Loucy (cell line): ENCODE results near the gene FTCD.
A peak's percentile ranks its signal among the peaks of the same experiment; 100 is the strongest.

ENCODE experiments used
- H2AFZ ChIP-seq: fragments of 200-600 bp; sonication (generic); 2 replicates; pipeline ENCODE4 v1.6.0; 2016; ENCODE audit warnings: antibody characterized with exemption, mild to moderate bottlenecking, low read length, moderate library complexity
- H3F3A ChIP-seq: fragments of 200-600 bp; 2 replicates; pipeline ENCODE4 v1.6.0; 2016; ENCODE audit warnings: antibody characterized with exemption, low read depth, mild to moderate bottlenecking
- H3K27me3 ChIP-seq: fragments of 200-600 bp; sonication (generic); 2 replicates; pipeline ENCODE4 v1.6.1; 2014; ENCODE audit warnings: low read length, mild to moderate bottlenecking; ENCODE audit not compliant: insufficient read depth, poor library complexity, severe bottlenecking
- H3K36me3 ChIP-seq: fragments of 200-600 bp; sonication (generic); 2 replicates; pipeline ENCODE4 v1.6.1; 2016; ENCODE audit warnings: low read length; ENCODE audit not compliant: insufficient read depth
- H3K4me1 ChIP-seq: fragments of 200-600 bp; sonication (generic); 2 replicates; pipeline ENCODE4 v1.5.1; 2014; ENCODE audit warnings: low read length, mild to moderate bottlenecking; ENCODE audit not compliant: insufficient read depth, poor library complexity, severe bottlenecking
- H3K4me2 ChIP-seq: fragments of 200-600 bp; sonication (generic); 2 replicates; pipeline ENCODE4 v1.6.0; 2014; ENCODE audit warnings: antibody characterized with exemption, low read length, low read depth, mild to moderate bottlenecking; ENCODE audit not compliant: poor library complexity, severe bottlenecking
- H3K4me3 ChIP-seq: fragments of 200-600 bp; sonication (generic); 2 replicates; pipeline ENCODE4 v1.5.1; 2014; ENCODE audit warnings: low read length, mild to moderate bottlenecking, mixed read lengths; ENCODE audit not compliant: poor library complexity, severe bottlenecking
- H3K79me2 ChIP-seq: fragments of 200-600 bp; sonication (generic); 2 replicates; pipeline ENCODE4 v1.6.1; 2014; ENCODE audit warnings: low read length; ENCODE audit not compliant: insufficient read depth
- H3K9ac ChIP-seq: fragments of 200-600 bp; sonication (generic); 2 replicates; pipeline ENCODE4 v1.6.0; 2014; ENCODE audit warnings: mild to moderate bottlenecking, low read depth, low read length, moderate library complexity; ENCODE audit not compliant: poor library complexity, severe bottlenecking
- H3K9me2 ChIP-seq: fragments of 200-600 bp; sonication (generic); replicated peaks from 2 replicates; pipeline ENCODE4 v1.6.1; 2016; ENCODE audit warnings: low read depth, low read length, mixed read lengths
- H3K9me3 ChIP-seq: fragments of 200-600 bp; sonication (generic); 2 replicates; pipeline ENCODE4 v1.6.1; 2014; ENCODE audit warnings: mild to moderate bottlenecking, antibody characterized with exemption, low read length, low read depth; ENCODE audit not compliant: insufficient read depth
- H4K20me1 ChIP-seq: fragments of 200-600 bp; sonication (generic); 2 replicates; pipeline ENCODE4 v1.6.0; 2014; ENCODE audit warnings: antibody characterized with exemption, low read length, mild to moderate bottlenecking; ENCODE audit not compliant: insufficient read depth, poor library complexity, severe bottlenecking
- EZH2phosphoT487 ChIP-seq: fragments of 200-600 bp; IDR thresholded peaks from 2 replicates; pipeline ENCODE4 v1.6.1; 2018; ENCODE audit warnings: antibody characterized with exemption, mild to moderate bottlenecking, moderate library complexity, borderline replicate concordance
- TF ChIP-seq, protein P1 (sequence below): fragments of 200-600 bp; sonication (generic); conservative IDR thresholded peaks from 2 replicates; pipeline ENCODE4 v1.5.1; 2014; ENCODE audit warnings: mild to moderate bottlenecking, antibody characterized with exemption, low read length

Gene FTCD

DNA sequence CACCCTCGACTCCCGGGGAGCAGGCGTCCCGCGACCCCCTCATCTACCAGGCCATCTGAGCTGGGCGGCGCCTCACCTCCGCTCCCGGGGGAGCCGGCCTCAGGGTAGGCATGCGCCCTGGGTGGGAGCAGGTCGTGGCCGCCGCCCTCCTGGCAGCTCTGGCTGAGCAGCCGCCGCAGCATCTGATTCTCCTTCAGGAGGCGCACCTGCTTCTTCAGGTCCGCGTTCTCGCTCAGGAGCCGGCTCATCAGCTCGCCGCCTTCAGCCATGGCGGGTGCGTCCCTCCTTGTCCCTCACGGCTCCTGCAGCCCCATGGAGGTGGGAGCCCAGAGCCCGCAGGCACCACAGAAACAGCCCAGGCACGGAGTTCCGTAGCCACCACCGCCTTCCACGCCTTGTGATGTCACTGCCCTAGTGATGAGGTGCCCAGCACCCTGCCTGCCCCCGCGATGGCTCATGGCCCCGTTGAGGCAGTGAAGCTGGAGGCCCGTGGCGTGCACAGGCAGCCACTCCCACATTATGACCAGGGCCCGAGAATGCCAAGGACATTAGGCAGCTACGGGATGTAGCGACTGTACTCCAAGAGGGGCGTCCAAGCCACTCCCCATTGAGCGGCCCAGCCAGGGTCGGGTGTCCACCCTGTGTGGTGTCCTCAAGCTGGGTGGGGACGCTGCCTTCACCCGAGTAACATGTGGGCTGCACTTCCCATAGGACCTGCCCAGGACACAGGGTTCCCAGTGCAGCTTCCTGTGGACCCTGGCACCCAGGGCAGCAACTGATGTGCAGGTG is 27.4 kb upstream of the FTCD start:
- H3K27me3 ChIP-seq: no peaks in the 10 kb centered on the region
- H3K4me2 ChIP-seq: peak overlapping the region; percentile 66
- H4K20me1 ChIP-seq: no peaks in the 10 kb centered on the region
- H3K36me3 ChIP-seq: no peaks in the 10 kb centered on the region
- no peaks in the 10 kb centered on the region for H3K79me2 ChIP-seq
- no peak overlapping the region for H2AFZ ChIP-seq
- peak overlapping the region; percentile 10 for H3K9ac ChIP-seq
- H3F3A ChIP-seq: no peaks in the 10 kb centered on the region
- H3K4me1 ChIP-seq: peaks cover 22% of the 10 kb centered on the region
- H3K9me3 ChIP-seq: no peaks in the 10 kb centered on the region
- TF ChIP-seq, protein P1, sequence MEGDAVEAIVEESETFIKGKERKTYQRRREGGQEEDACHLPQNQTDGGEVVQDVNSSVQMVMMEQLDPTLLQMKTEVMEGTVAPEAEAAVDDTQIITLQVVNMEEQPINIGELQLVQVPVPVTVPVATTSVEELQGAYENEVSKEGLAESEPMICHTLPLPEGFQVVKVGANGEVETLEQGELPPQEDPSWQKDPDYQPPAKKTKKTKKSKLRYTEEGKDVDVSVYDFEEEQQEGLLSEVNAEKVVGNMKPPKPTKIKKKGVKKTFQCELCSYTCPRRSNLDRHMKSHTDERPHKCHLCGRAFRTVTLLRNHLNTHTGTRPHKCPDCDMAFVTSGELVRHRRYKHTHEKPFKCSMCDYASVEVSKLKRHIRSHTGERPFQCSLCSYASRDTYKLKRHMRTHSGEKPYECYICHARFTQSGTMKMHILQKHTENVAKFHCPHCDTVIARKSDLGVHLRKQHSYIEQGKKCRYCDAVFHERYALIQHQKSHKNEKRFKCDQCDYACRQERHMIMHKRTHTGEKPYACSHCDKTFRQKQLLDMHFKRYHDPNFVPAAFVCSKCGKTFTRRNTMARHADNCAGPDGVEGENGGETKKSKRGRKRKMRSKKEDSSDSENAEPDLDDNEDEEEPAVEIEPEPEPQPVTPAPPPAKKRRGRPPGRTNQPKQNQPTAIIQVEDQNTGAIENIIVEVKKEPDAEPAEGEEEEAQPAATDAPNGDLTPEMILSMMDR: no peak
- no peak for TF ChIP-seq EZH2phosphoT487
- peak overlapping the region; percentile 39 for H3K4me3 ChIP-seq
- H3K9me2 ChIP-seq: no peaks in the 10 kb centered on the region

DNA sequence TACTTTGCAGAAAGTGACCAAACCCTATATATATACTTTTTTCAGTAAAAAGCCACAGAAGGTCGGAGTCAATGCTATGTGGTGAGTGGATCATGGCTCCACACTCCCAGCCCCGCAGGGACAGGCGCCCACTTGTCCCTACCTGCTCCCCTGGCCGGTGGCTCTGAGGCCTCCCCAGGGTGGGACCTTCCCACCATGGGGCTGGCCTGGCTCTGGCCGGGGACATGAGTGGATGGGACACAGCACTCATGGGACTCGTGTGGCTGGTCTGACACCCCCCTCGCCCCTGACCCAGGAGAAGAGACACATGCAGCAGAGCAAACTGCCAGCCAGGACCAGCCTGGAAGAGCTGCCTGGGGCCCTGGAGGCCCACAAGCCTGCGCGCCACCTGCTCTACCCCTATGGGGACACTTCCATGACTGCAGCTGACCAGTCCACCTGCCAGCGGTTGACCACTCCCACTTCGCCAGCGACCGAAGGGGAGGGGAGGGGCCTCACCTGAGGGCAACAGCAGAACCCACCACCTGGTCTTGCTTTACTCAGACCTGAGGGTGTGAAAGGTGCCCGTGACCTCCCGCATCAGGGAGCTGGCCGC is 26.7 kb upstream of the FTCD start:
- H3F3A ChIP-seq: no peaks in the 10 kb centered on the region
- TF ChIP-seq EZH2phosphoT487: no peak
- TF ChIP-seq, protein P1: no peak
- no peak overlapping the region for H3K4me2 ChIP-seq
- H2AFZ ChIP-seq: no peak overlapping the region
- no peaks in the 10 kb centered on the region for H3K27me3 ChIP-seq
- H3K9me3 ChIP-seq: no peaks in the 10 kb centered on the region
- H3K9ac ChIP-seq: no peak overlapping the region
- H3K36me3 ChIP-seq: no peaks in the 10 kb centered on the region
- H3K4me3 ChIP-seq: no peak overlapping the region
- no peaks in the 10 kb centered on the region for H4K20me1 ChIP-seq
- no peaks in the 10 kb centered on the region for H3K9me2 ChIP-seq
- no peaks in the 10 kb centered on the region for H3K79me2 ChIP-seq
- peaks cover 22% of the 10 kb centered on the region for H3K4me1 ChIP-seq

DNA sequence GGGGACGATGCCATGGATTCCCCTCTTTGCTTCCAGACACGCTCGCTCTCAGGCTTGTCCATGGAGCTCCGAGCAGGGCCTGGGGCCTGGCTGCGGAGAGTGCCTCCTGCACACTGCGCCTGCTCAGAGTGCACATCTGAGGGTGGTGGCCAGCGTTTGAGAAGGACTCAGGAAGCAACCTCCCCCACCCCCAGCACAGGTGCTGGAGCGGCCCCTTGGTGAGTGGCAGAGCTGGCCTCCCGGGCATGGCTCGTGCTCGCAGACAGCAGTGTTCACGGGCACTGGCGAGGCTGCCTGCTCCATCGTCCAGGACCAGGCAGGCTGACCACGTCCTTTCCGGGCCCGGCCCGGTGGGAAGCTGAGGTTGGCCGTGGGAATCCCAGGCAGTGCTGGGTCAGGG is 26.1 kb upstream of the FTCD start:
- H3K9me3 ChIP-seq: peaks cover under 1% of the 10 kb centered on the region; the same call in 1 of the 2 replicates
- no peaks in the 10 kb centered on the region for H3K79me2 ChIP-seq
- H3K27me3 ChIP-seq: no peaks in the 10 kb centered on the region
- H3K4me2 ChIP-seq: no peak overlapping the region
- no peaks in the 10 kb centered on the region for H3K9me2 ChIP-seq
- H4K20me1 ChIP-seq: no peaks in the 10 kb centered on the region
- H3K36me3 ChIP-seq: no peaks in the 10 kb centered on the region
- no peak for TF ChIP-seq EZH2phosphoT487
- TF ChIP-seq, protein P1: no peak
- no peaks in the 10 kb centered on the region for H3F3A ChIP-seq
- peaks cover 22% of the 10 kb centered on the region for H3K4me1 ChIP-seq
- H3K4me3 ChIP-seq: no peak overlapping the region
- no peak overlapping the region for H3K9ac ChIP-seq
- H2AFZ ChIP-seq: no peak overlapping the region
